Breast epithelium (tissue), 4 donors: Measurements from ENCODE around the gene CNTNAP5. TPM values are rescaled to one million over a fixed set of nuclear protein-coding genes. Genes with fewer than 3 reads are reported as not detected.

ENCODE experiments used
- DNase-seq, 2 donors: peaks; one replicate each; pipeline ENCODE4 v3.0.0-alpha.2; 2019; ENCODE audit warnings: low spot score in 2 of 2
- H3K27ac ChIP-seq, 2 donors: fragments of 200-600 bp; sonication (generic) in 1 of 2; one replicate each; pipeline ENCODE4 v1.5.1; 2016 to 2019; ENCODE audit warnings: mild to moderate bottlenecking in 1 of 2
- H3K27me3 ChIP-seq, 2 donors: fragments of 200-600 bp; sonication (generic) in 1 of 2; one replicate each; pipeline versions ENCODE4 v1.5.1 to v1.6.0; 2017 to 2019; ENCODE audit warnings: control low read depth in 1 of 2, mild to moderate bottlenecking in 1 of 2
- H3K36me3 ChIP-seq: fragments of 200-600 bp; one replicate; pipeline ENCODE4 v1.5.1; 2019
- H3K4me1 ChIP-seq, 2 donors: fragments of 200-600 bp; sonication (generic); one replicate each; pipeline ENCODE4 v1.5.1; 2016 to 2019; ENCODE audit warnings: control low read depth in 1 of 2
- H3K4me3 ChIP-seq, 3 donors: fragments of 200-600 bp; sonication (generic); 1 replicate in 2 of 3; 2 replicates in 1 of 3; pipeline ENCODE4 v1.5.1; 2016 to 2019; ENCODE audit warnings: mild to moderate bottlenecking in 3 of 3, moderate library complexity in 2 of 3
- H3K9me3 ChIP-seq, 2 donors: fragments of 200-600 bp; sonication (generic) in 1 of 2; one replicate each; pipeline ENCODE4 v1.5.1; 2016 to 2019; ENCODE audit warnings: control low read depth in 1 of 2
- POLR2A ChIP-seq: fragments of 450-650 bp; IDR thresholded peaks from one replicate; pipeline ENCODE4 v1.6.1; 2016; ENCODE audit warnings: antibody characterized with exemption, mild to moderate bottlenecking, moderate library complexity
- POLR2AphosphoS5 ChIP-seq, 3 donors: sonication (generic); formaldehyde crosslinking; IDR thresholded peaks; one replicate each; pipeline ENCODE4 v1.6.1; 2017; ENCODE audit warnings: antibody characterized with exemption in 3 of 3
- intact Hi-C: fragments of 100-400 bp; cut with DNase I; formaldehyde crosslinking; loops from one replicate; pipeline ENCODE4 v1.15.1; 2023; ENCODE audit warnings: low total_unique reads
- total RNA-seq, 3 donors: library from RNA; depleted of rRNA; stranded (reverse); fragments of >200 nt; gene quantifications; one replicate each; pipeline ENCODE4 v1.1.0, GENCODE V29; 2016
- TF ChIP-seq, protein P1 (sequence below), 3 donors: fragments of 450-650 bp; IDR thresholded peaks; one replicate each; pipeline ENCODE4 v1.5.1; 2016 to 2017; ENCODE audit warnings: antibody characterized with exemption in 3 of 3, mild to moderate bottlenecking in 3 of 3, moderate library complexity in 3 of 3

Gene CNTNAP5
- total RNA-seq, 3 donors from 2014 or later = 0.66 TPM; not detected in 2

DNA sequence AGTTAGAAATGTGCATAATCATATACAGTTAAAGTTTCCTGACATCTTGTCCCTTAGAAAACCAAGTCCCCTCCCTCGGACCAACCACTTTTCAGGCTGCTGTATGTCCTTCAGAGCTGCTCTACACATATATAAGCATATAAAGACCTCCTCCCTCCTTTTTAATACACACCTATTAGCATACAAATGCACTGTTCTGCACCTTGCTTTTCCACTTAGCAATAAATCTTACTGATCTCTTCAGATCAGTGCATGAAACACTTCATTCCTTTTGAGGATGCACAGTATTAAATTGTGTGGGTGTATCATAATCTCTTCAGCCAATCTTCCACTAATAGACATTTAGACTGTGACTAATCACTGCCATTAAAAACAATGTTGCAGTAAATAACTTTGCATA is 79.8 kb downstream of the CNTNAP5 start:
- H3K4me1 ChIP-seq = no peaks in the 10 kb centered on the region
- no peaks in the 10 kb centered on the region for H3K36me3 ChIP-seq
- H3K27me3 ChIP-seq = no peaks in the 10 kb centered on the region
- H3K27ac ChIP-seq = no peak overlapping the region
- TF ChIP-seq, protein P1, sequence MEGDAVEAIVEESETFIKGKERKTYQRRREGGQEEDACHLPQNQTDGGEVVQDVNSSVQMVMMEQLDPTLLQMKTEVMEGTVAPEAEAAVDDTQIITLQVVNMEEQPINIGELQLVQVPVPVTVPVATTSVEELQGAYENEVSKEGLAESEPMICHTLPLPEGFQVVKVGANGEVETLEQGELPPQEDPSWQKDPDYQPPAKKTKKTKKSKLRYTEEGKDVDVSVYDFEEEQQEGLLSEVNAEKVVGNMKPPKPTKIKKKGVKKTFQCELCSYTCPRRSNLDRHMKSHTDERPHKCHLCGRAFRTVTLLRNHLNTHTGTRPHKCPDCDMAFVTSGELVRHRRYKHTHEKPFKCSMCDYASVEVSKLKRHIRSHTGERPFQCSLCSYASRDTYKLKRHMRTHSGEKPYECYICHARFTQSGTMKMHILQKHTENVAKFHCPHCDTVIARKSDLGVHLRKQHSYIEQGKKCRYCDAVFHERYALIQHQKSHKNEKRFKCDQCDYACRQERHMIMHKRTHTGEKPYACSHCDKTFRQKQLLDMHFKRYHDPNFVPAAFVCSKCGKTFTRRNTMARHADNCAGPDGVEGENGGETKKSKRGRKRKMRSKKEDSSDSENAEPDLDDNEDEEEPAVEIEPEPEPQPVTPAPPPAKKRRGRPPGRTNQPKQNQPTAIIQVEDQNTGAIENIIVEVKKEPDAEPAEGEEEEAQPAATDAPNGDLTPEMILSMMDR (IDR thresholded peaks at IDR 0.05) = no peak
- TF ChIP-seq POLR2AphosphoS5 (IDR thresholded peaks at IDR 0.05) = no peak
- no peak for TF ChIP-seq POLR2A
- H3K9me3 ChIP-seq = no peaks in the 10 kb centered on the region
- no peak for DNase-seq
- no peak overlapping the region for H3K4me3 ChIP-seq
- intact Hi-C loops = no loop called here

DNA sequence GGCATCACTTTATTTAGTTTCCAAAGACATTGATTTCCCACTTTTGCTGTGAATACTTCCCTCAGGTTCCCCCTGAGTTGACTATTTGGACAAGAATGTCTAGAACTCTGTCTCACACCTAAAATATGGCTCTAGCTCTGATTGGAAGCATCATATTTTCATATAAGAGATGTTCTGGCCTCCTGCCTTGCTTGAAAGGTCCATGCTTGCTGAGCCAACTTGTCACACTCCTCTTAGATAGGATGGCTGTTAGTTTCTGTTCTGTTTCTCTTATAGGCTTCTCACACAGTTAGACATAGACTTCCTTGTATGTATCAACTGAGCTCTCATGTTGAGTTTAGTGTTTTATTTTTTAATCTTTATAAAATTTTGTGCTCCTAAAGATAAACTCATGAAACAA is 87.1 kb downstream of the CNTNAP5 start:
- no peaks in the 10 kb centered on the region for H3K4me1 ChIP-seq

DNA sequence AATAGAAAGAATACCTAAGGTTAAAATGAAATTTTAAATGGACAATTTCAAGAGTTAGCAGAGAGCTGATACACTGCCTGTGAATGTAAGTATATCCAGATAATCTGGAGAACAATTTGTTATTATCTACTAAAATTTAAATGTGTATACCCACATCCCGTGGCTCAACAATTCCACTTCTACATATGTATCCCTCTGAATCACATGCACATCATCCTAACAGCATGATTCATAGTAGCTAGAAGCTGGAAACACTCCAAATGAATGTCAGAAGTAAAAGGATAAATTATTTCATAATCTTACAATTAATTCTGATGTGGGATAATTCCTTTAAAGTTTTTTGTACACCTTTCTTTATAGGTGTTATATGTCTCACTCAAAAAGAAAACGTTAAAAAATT is 87.9 kb downstream of the CNTNAP5 start:
- Histone ChIP-seq H3K27ac (no peak overlapping the region), H3K27me3 (no peaks in the 10 kb centered on the region), H3K4me3 (no peak overlapping the region), H3K36me3 (no peaks in the 10 kb centered on the region), H3K4me1 (no peaks in the 10 kb centered on the region), H3K9me3 (no peaks in the 10 kb centered on the region)
- TF ChIP-seq, protein P1 (IDR thresholded peaks at IDR 0.05) = no peak
- TF ChIP-seq POLR2AphosphoS5 (IDR thresholded peaks at IDR 0.05) (no peak), POLR2A (no peak)
- no peak for DNase-seq
- intact Hi-C loops = no loop called here

More for the DNA sequence above, 87.1 kb downstream of the CNTNAP5 start:
- no peak for DNase-seq
- Histone ChIP-seq H3K4me3 (no peak overlapping the region), H3K36me3 (no peaks in the 10 kb centered on the region), H3K27me3 (no peaks in the 10 kb centered on the region), H3K9me3 (no peaks in the 10 kb centered on the region), H3K27ac (no peak overlapping the region)
- intact Hi-C loops = no loop called here
- TF ChIP-seq, protein P1 (IDR thresholded peaks at IDR 0.05) = no peak
- TF ChIP-seq POLR2A (no peak), POLR2AphosphoS5 (IDR thresholded peaks at IDR 0.05) (no peak)

DNA sequence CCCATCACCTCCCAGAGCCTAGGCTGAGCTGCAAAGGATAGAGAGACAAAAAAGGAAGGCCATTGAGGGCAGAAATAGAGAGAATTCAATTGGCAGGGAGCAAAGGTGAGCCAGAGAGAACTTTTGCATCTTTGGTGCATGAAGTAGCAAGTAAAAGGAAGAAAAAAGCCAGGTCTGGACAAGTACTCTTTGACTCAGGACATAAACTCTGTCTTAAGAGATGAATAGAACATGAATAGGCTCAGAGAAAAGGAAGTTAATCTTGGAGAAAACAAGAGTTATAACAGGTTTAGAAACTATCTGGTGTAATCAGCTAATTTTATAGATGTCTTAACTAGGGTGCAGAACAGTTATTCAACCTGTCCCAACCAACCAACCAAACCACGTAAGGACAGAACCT is 95.2 kb downstream of the CNTNAP5 start:
- intact Hi-C loops = no loop called here

DNA sequence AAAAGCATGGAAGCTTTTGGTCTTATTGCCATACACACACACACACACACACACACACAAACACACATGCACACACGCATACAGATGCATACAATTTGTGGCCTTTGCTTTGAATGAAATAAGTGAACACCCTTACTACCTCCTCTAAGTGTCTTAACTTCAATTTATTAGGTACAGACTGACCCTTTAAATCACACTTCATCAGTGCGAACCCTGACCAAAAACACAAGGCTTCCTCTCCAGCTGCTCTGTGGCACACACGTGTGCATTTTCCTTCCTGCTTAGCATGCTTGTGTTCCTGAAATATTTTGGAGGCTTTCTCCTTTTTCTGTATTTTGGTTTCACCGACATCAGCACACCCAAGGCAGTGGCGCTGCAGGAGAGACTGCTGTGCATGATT is 96.0 kb downstream of the CNTNAP5 start:
- intact Hi-C loops = no loop called here
- H3K4me1 ChIP-seq = no peaks in the 10 kb centered on the region
- H3K9me3 ChIP-seq = no peaks in the 10 kb centered on the region
- DNase-seq = no peak
- TF ChIP-seq, protein P1 (IDR thresholded peaks at IDR 0.05) = no peak
- no peak for TF ChIP-seq POLR2A
- TF ChIP-seq POLR2AphosphoS5 (IDR thresholded peaks at IDR 0.05) = no peak
- no peak overlapping the region for H3K27ac ChIP-seq
- H3K4me3 ChIP-seq = no peak overlapping the region
- no peaks in the 10 kb centered on the region for H3K36me3 ChIP-seq
- no peaks in the 10 kb centered on the region for H3K27me3 ChIP-seq

More for the DNA sequence above, 95.2 kb downstream of the CNTNAP5 start:
- DNase-seq = no peak
- no peaks in the 10 kb centered on the region for H3K9me3 ChIP-seq
- H3K27me3 ChIP-seq = no peaks in the 10 kb centered on the region
- no peaks in the 10 kb centered on the region for H3K36me3 ChIP-seq
- H3K27ac ChIP-seq = no peak overlapping the region
- no peaks in the 10 kb centered on the region for H3K4me1 ChIP-seq
- TF ChIP-seq POLR2AphosphoS5 (IDR thresholded peaks at IDR 0.05) = no peak
- TF ChIP-seq, protein P1 (IDR thresholded peaks at IDR 0.05) = no peak
- no peak for TF ChIP-seq POLR2A
- no peak overlapping the region for H3K4me3 ChIP-seq
